Peyer's patch (tissue), 4 donors: ENCODE results near the gene PIP5KL1. TPM values are rescaled to one million over a fixed set of nuclear protein-coding genes. Genes with fewer than 3 reads are reported as not detected.
A peak's percentile ranks its signal among the peaks of the same experiment; 100 is the strongest.

Source experiments
- DNase-seq, 3 donors: peaks; one replicate each; pipeline ENCODE4 v3.0.0-alpha.2; 2017 to 2019
- H3K27ac ChIP-seq, 4 donors: fragments of 200-600 bp; sonication (generic); one replicate each; pipeline ENCODE4 v1.5.1; 2016 to 2019
- H3K27me3 ChIP-seq, 2 donors: fragments of 200-600 bp; sonication (generic); one replicate each; pipeline ENCODE4 v1.5.1; 2019
- H3K36me3 ChIP-seq, 3 donors: fragments of 200-600 bp; sonication (generic); one replicate each; pipeline ENCODE4 v1.5.1; 2016 to 2019
- H3K4me1 ChIP-seq, 4 donors: fragments of 200-600 bp; sonication (generic); one replicate each; pipeline ENCODE4 v1.5.1; 2016 to 2019
- H3K4me3 ChIP-seq, 4 donors: fragments of 200-600 bp; sonication (generic); 1 replicate in 3 of 4; 2 replicates in 1 of 4; pipeline ENCODE4 v1.5.1; 2016 to 2019; ENCODE audit warnings: mild to moderate bottlenecking in 1 of 4
- H3K9me3 ChIP-seq, 4 donors: fragments of 200-600 bp; sonication (generic); one replicate each; pipeline ENCODE4 v1.5.1; 2016 to 2019; ENCODE audit warnings: mild to moderate bottlenecking in 1 of 4
- POLR2A ChIP-seq, 2 donors: fragments of 450-650 bp; IDR thresholded peaks; one replicate each; pipeline ENCODE4 v1.5.1; 2017; ENCODE audit warnings: antibody characterized with exemption in 2 of 2, mild to moderate bottlenecking in 2 of 2, moderate library complexity in 2 of 2
- total RNA-seq, 4 donors: library from RNA; depleted of rRNA; stranded (reverse); fragments of >200 nt; gene quantifications; one replicate each; pipeline ENCODE4 v1.1.0, GENCODE V29; 2016
- TF ChIP-seq, protein P1 (sequence below), 6 experiments: fragments of 450-650 bp in 4 of 6; fragments of 200-600 bp in 2 of 6; sonication (generic) in 1 of 6; IDR thresholded peaks; one replicate each; pipeline ENCODE4 v1.5.1; 2017 to 2019; ENCODE audit warnings: antibody characterized with exemption in 6 of 6, mild to moderate bottlenecking in 3 of 6, moderate library complexity in 1 of 6

The PIP5KL1 gene, protein sequence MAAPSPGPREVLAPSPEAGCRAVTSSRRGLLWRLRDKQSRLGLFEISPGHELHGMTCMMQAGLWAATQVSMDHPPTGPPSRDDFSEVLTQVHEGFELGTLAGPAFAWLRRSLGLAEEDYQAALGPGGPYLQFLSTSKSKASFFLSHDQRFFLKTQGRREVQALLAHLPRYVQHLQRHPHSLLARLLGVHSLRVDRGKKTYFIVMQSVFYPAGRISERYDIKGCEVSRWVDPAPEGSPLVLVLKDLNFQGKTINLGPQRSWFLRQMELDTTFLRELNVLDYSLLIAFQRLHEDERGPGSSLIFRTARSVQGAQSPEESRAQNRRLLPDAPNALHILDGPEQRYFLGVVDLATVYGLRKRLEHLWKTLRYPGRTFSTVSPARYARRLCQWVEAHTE
- 1 to 10 TPM in 1 of 4 donors, not detected in 3; 2.5 TPM for total RNA-seq

- H3K9me3 ChIP-seq: no peaks in the 10 kb centered on the region
- H3K27ac ChIP-seq: peak within 1 kb of the TSS in 1 of 4 donors; percentile 11
- TF ChIP-seq, protein P1, sequence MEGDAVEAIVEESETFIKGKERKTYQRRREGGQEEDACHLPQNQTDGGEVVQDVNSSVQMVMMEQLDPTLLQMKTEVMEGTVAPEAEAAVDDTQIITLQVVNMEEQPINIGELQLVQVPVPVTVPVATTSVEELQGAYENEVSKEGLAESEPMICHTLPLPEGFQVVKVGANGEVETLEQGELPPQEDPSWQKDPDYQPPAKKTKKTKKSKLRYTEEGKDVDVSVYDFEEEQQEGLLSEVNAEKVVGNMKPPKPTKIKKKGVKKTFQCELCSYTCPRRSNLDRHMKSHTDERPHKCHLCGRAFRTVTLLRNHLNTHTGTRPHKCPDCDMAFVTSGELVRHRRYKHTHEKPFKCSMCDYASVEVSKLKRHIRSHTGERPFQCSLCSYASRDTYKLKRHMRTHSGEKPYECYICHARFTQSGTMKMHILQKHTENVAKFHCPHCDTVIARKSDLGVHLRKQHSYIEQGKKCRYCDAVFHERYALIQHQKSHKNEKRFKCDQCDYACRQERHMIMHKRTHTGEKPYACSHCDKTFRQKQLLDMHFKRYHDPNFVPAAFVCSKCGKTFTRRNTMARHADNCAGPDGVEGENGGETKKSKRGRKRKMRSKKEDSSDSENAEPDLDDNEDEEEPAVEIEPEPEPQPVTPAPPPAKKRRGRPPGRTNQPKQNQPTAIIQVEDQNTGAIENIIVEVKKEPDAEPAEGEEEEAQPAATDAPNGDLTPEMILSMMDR (IDR thresholded peaks at IDR 0.05): no peak
- TF ChIP-seq POLR2A (IDR thresholded peaks at IDR 0.05): no peak
- peaks cover 0 to 37% (median 20%) of the 10 kb centered on the region in 4 donors for H3K4me1 ChIP-seq
- H3K27me3 ChIP-seq: peaks cover 0 to 21% of the 10 kb centered on the region in 2 donors
- H3K4me3 ChIP-seq: peak within 1 kb of the TSS; percentile 37 to 69 (median 58)
- H3K36me3 ChIP-seq: peaks cover 0 to 5% (median 0%) of the 10 kb centered on the region in 3 donors
- DNase-seq: peak; percentile 78 to 89 (median 84)
Measured at GRCh38 chr9:127930231-127931091, at the start of gene PIP5KL1. Gene PIP5KL1 (minus strand): TSS chr9:127930777. CDS start chr9:127930752, 25 bp downstream.

GRCh38 chr9:127980060-127980705 lies 49.6 kb upstream of the PIP5KL1 start:
- Histone ChIP-seq H3K27me3 (no peaks in the 10 kb centered on the region), H3K27ac (peak overlapping the region; percentile 95 to 99 (median 96)), H3K4me1 (peaks cover 0 to 40% (median 28%) of the 10 kb centered on the region in 4 donors), H3K9me3 (no peaks in the 10 kb centered on the region), H3K4me3 (peak overlapping the region; percentile 91 to 97 (median 97)), H3K36me3 (no peaks in the 10 kb centered on the region)
- peak; percentile 75 to 87 (median 86) for DNase-seq
- peak; percentile 91 to 93 for TF ChIP-seq POLR2A (IDR thresholded peaks at IDR 0.05)
- TF ChIP-seq, protein P1 (IDR thresholded peaks at IDR 0.05): no peak

- no peaks in the 10 kb centered on the region for H3K9me3 ChIP-seq
- H3K27me3 ChIP-seq: no peaks in the 10 kb centered on the region
- peaks cover 0 to 47% (median 32%) of the 10 kb centered on the region in 4 donors for H3K4me1 ChIP-seq
- peak; percentile 23 to 24 for TF ChIP-seq POLR2A (IDR thresholded peaks at IDR 0.05)
- TF ChIP-seq, protein P1 (IDR thresholded peaks at IDR 0.05): peak in 1 of 6 experiments; percentile 15
- H3K4me3 ChIP-seq: peak overlapping the region; percentile 91 to 97 (median 97)
- DNase-seq: peak; percentile 79 to 87 (median 81)
- H3K36me3 ChIP-seq: no peaks in the 10 kb centered on the region
- H3K27ac ChIP-seq: peak overlapping the region; percentile 95 to 99 (median 96)
Measured at GRCh38 chr9:127979333-127980059, 48.9 kb upstream of the PIP5KL1 start.

GRCh38 chr9:127979015-127979332 lies 48.4 kb upstream of the PIP5KL1 start:
- TF ChIP-seq POLR2A (IDR thresholded peaks at IDR 0.05): no peak
- TF ChIP-seq, protein P1 (IDR thresholded peaks at IDR 0.05): no peak
- H3K27ac ChIP-seq: peak overlapping the region; percentile 95 to 99 (median 96)
- H3K4me1 ChIP-seq: peaks cover 2 to 53% (median 36%) of the 10 kb centered on the region in 4 donors

More at GRCh38 chr9:127979015-127979332, 48.4 kb upstream of the PIP5KL1 start:
- no peaks in the 10 kb centered on the region for H3K36me3 ChIP-seq
- H3K4me3 ChIP-seq: peak overlapping the region; percentile 91 to 97 (median 97)
- no peak for DNase-seq
- H3K27me3 ChIP-seq: no peaks in the 10 kb centered on the region
- H3K9me3 ChIP-seq: no peaks in the 10 kb centered on the region
